Measurements from ENCODE around the gene ATOH8. TPM values are rescaled to one million over a fixed set of nuclear protein-coding genes. Genes with fewer than 3 reads are reported as not detected.

ATOH8 gene
- total RNA-seq, 4 donors from 2014 or later, result 82.8 to 260 (median 167) TPM

DNA sequence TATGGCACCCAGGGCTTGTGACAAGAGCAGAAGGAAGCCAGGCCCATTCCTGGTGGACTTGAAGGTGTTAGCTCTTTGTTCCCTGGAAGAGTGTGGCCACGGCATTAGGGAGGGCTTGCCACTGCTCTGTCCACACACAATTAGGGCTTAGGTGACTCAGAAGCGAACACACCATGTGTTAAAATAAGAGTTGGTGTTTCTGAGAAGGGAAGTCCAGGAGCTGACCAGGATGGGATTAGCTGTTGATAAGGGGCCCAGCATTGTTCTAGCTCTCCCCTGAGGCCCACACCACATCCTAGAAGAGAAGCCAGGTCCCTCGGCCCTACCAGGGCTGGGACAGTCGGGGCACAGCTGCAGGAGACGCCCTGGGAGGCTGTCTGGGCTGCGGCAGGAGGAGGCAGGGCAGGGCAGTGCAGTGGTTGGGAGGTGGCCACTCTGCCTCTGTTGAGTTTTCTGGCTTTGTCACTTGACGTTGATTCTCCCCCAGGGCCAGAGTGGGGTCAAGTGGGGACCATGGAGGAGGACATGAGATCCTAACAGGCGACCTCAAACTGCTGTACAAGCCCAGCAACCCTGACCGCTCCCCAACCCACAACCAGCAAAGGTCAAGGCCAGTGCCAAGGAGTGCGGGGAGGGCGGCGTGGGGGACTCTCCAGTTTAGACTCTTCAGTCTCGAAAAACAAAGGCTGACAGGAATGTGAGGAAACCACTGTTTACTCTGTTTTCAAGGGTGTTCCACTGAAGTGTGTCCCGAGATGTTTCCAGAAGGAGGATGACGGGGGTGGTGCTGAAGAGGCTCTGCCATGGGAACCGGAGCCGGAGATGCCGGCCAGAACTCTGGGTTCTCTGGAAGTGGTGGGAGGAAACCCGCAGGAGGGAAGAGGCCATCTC, 42.9 kb upstream of the ATOH8 start:
- intact Hi-C loops (cut with DNase I), result no loop called here
- Histone ChIP-seq H3K4me3 (replicated peaks in 1 of 3) (peak overlapping the region in 1 of 3 donors; percentile 14), H3K27me3 (no peaks in the 10 kb centered on the region), H3K4me1 (peaks cover 89 to 100% of the 10 kb centered on the region in 2 donors), H3K9me3 (no peaks in the 10 kb centered on the region), H3K27ac (peak overlapping the region; percentile 98 to 100 (median 100)), H3K36me3 (no peaks in the 10 kb centered on the region)
- DNase-seq, result peak; percentile 95 to 98
- WGBS, 2 donors, result 22 to 23% methylated on average over 13 to 19 of the region's 19 CpGs
- TF ChIP-seq, protein P1, sequence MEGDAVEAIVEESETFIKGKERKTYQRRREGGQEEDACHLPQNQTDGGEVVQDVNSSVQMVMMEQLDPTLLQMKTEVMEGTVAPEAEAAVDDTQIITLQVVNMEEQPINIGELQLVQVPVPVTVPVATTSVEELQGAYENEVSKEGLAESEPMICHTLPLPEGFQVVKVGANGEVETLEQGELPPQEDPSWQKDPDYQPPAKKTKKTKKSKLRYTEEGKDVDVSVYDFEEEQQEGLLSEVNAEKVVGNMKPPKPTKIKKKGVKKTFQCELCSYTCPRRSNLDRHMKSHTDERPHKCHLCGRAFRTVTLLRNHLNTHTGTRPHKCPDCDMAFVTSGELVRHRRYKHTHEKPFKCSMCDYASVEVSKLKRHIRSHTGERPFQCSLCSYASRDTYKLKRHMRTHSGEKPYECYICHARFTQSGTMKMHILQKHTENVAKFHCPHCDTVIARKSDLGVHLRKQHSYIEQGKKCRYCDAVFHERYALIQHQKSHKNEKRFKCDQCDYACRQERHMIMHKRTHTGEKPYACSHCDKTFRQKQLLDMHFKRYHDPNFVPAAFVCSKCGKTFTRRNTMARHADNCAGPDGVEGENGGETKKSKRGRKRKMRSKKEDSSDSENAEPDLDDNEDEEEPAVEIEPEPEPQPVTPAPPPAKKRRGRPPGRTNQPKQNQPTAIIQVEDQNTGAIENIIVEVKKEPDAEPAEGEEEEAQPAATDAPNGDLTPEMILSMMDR (IDR thresholded peaks at IDR 0.05), result no peak
- TF ChIP-seq POLR2A (IDR thresholded peaks at IDR 0.05), result peak; percentile 17 to 87

DNA sequence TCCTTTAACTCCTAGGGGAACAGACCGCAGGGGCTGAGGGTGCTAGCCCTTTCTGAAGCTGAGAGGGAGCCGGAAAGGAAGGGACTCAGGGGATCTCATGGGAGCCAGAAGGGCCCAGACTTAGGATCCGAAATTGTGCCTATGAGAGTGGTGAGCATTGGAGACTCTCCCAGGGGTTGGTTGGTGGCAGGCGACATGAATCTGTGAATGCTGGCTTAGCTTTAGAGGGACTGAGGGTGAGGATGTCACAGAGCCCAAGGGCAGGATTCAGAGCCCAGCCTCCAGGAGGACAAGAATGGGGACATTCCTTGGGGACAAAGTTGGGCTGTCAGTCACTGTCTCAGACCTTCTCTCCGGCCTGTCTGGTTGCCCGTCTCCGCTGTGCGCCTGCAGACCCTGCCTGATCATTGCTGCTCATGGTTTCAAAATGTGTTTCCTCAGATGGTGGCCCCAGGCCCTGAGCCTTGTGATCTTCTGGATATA, 42.2 kb upstream of the ATOH8 start:
- Histone ChIP-seq H3K36me3 (no peaks in the 10 kb centered on the region), H3K9me3 (no peaks in the 10 kb centered on the region), H3K27me3 (no peaks in the 10 kb centered on the region), H3K4me1 (peaks cover 86 to 96% of the 10 kb centered on the region in 2 donors), H3K27ac (peak overlapping the region; percentile 98 to 100 (median 100)), H3K4me3 (replicated peaks in 1 of 3) (peak overlapping the region in 1 of 3 donors; percentile 14)
- WGBS, 2 donors, result 45 to 64% methylated on average over 4 to 8 of the region's 8 CpGs
- TF ChIP-seq, protein P1 (IDR thresholded peaks at IDR 0.05), result no peak
- TF ChIP-seq POLR2A (IDR thresholded peaks at IDR 0.05), result no peak
- intact Hi-C loops (cut with DNase I), result no loop called here
- no peak for DNase-seq

DNA sequence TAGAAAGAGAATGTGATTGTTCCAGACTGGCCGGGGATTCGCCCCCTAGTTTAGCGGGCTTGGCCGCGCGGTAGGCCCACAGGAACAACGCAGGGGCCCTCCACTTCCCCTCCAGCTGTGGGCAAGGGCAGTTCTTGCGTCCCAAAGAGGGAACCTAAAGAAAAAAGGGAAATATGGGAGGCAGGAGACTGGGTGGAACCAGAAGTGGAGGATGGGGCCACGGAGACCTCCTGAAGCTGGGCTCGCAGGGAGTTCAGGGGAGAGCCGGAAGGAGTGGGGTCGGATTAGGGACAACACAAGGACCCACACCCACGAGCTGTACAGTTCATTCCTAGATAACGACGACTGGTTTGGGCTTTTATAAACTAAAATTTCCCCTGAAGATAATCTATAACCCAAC, 41.5 kb upstream of the ATOH8 start:
- Histone ChIP-seq H3K4me1 (peaks cover 80 to 89% of the 10 kb centered on the region in 2 donors), H3K27ac (peak overlapping the region; percentile 98 to 100 (median 100)), H3K36me3 (no peaks in the 10 kb centered on the region), H3K9me3 (no peaks in the 10 kb centered on the region), H3K4me3 (replicated peaks in 1 of 3) (no peak overlapping the region), H3K27me3 (no peaks in the 10 kb centered on the region)
- intact Hi-C loops (cut with DNase I), result no loop called here
- TF ChIP-seq POLR2A (IDR thresholded peaks at IDR 0.05), result no peak
- TF ChIP-seq, protein P1 (IDR thresholded peaks at IDR 0.05), result no peak
- 75% methylated on average over 15 of the region's 15 CpGs for WGBS, 2 donors
- DNase-seq, result no peak

DNA sequence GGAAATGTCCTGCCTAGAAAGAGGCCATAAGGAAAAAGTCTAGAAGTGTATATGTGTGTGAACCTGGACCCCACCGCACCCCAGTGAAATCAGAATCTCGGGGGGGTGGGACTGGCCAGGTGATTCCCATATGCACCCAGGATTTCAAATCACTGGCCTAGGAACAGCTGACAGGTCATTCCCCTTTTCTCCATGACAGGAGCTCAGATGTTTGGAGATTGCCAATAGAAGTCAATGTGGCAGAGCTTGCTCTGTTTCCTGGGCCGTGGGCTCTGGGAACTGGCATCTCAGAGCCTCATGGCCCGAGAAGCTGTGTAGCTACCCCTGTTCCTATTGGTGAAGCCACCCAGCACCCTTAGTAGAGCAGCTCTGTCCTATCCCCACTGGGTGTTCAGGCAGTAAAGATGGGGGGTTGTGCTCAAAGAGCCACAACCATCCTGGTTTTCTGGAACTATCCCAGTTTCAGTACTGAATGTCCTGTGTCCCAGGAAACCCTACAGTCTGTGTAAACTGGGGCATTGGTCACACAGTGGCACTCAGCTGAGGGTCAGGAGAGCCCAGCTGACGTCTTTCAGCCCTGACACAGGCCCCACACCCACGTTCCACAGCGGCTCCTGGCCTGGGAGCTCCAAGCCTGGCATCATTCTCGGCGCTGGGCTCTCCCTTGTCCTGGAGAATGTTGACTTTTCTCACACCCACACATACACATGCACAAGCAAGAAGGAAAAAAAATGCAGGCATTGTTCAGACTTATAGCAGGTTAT, 40.8 kb upstream of the ATOH8 start:
- Histone ChIP-seq H3K9me3 (no peaks in the 10 kb centered on the region), H3K4me1 (peaks cover 73 to 82% of the 10 kb centered on the region in 2 donors), H3K27ac (peak overlapping the region; percentile 98 to 100 (median 100)), H3K4me3 (replicated peaks in 1 of 3) (no peak overlapping the region), H3K27me3 (no peaks in the 10 kb centered on the region), H3K36me3 (no peaks in the 10 kb centered on the region)
- WGBS, 2 donors, result 31 to 39% methylated on average over 8 to 9 of the region's 9 CpGs
- peak; percentile 98 to 99 for DNase-seq
- intact Hi-C loops (cut with DNase I), result no loop called here
- peak in 1 of 2 donors; percentile 78 for TF ChIP-seq POLR2A (IDR thresholded peaks at IDR 0.05)
- TF ChIP-seq, protein P1 (IDR thresholded peaks at IDR 0.05), result peak in 1 of 6 experiments; percentile 10

Data from thyroid gland (tissue), 4 donors.